Subcutaneous abdominal adipose tissue (tissue), 5 donors: Measurements from ENCODE around the gene APOA1.

Experiments used
- H3K27ac ChIP-seq: one replicate; pipeline ENCODE4 v1.7.0; 2013; ENCODE audit warnings: low read depth, mild to moderate bottlenecking, inconsistent platforms, low read length, moderate library complexity
- H3K27me3 ChIP-seq, 5 donors: one replicate each; pipeline ENCODE4 v1.7.0; 2013; ENCODE audit warnings: low read length in 5 of 5, inconsistent platforms in 1 of 5; ENCODE audit not compliant: control insufficient read depth in 5 of 5, insufficient read depth in 4 of 5
- H3K36me3 ChIP-seq, 5 donors: one replicate each; pipeline ENCODE4 v1.7.0; 2013; ENCODE audit warnings: low read length in 5 of 5; ENCODE audit not compliant: control insufficient read depth in 5 of 5, insufficient read depth in 5 of 5
- H3K4me1 ChIP-seq, 5 donors: one replicate each; pipeline ENCODE4 v1.7.0; 2013; ENCODE audit warnings: low read length in 5 of 5, mild to moderate bottlenecking in 3 of 5, moderate library complexity in 1 of 5; ENCODE audit not compliant: control insufficient read depth in 5 of 5, insufficient read depth in 5 of 5
- H3K4me3 ChIP-seq, 5 donors: one replicate each; pipeline ENCODE4 v1.7.0; 2013; ENCODE audit warnings: low read length in 5 of 5, low read depth in 1 of 5
- H3K9ac ChIP-seq, 5 donors: one replicate each; pipeline ENCODE4 v1.7.0; 2013; ENCODE audit warnings: low read length in 5 of 5, mild to moderate bottlenecking in 4 of 5, moderate library complexity in 3 of 5
- H3K9me3 ChIP-seq, 5 donors: one replicate each; pipeline ENCODE4 v1.7.0; 2013; ENCODE audit warnings: low read length in 5 of 5; ENCODE audit not compliant: control insufficient read depth in 5 of 5
- donor health status: healthy.
- donor health status: healthy.
- donor health status: healthy.
- donor health status: healthy.
- donor health status: healthy.

The APOA1 gene

GRCh38 chr11:116861539-116861938, 24.1 kb upstream of the APOA1 start:
- Histone ChIP-seq H3K9me3 (no peaks in the 10 kb centered on the region), H3K27ac (no peak overlapping the region), H3K36me3 (peaks cover 13 to 84% (median 73%) of the 10 kb centered on the region in 5 donors)

GRCh38 chr11:116860303-116860702, 22.9 kb upstream of the APOA1 start:
- Histone ChIP-seq H3K9ac (no peak overlapping the region), H3K36me3 (peaks cover 13 to 77% (median 73%) of the 10 kb centered on the region in 5 donors), H3K4me3 (no peak overlapping the region), H3K27ac (no peak overlapping the region), H3K9me3 (no peaks in the 10 kb centered on the region), H3K4me1 (peaks cover 0 to 35% (median 12%) of the 10 kb centered on the region in 5 donors), H3K27me3 (no peaks in the 10 kb centered on the region)

More at GRCh38 chr11:116861539-116861938, 24.1 kb upstream of the APOA1 start:
- H3K9ac ChIP-seq: no peak overlapping the region
- peaks cover 0 to 38% (median 17%) of the 10 kb centered on the region in 5 donors for H3K4me1 ChIP-seq
- H3K27me3 ChIP-seq: no peaks in the 10 kb centered on the region
- no peak overlapping the region for H3K4me3 ChIP-seq

- no peaks in the 10 kb centered on the region for H3K27me3 ChIP-seq
- peaks cover 16 to 73% (median 67%) of the 10 kb centered on the region in 5 donors for H3K36me3 ChIP-seq
- no peak overlapping the region for H3K27ac ChIP-seq
- peaks cover 0 to 24% (median 15%) of the 10 kb centered on the region in 5 donors for H3K4me1 ChIP-seq
- no peak overlapping the region for H3K9ac ChIP-seq
- H3K4me3 ChIP-seq: no peak overlapping the region
- no peaks in the 10 kb centered on the region for H3K9me3 ChIP-seq
Observed at GRCh38 chr11:116859175-116859574, 21.8 kb upstream of the APOA1 start.

GRCh38 chr11:116857936-116858335, 20.5 kb upstream of the APOA1 start:
- no peak overlapping the region for H3K9ac ChIP-seq
- H3K4me1 ChIP-seq: peaks cover 0 to 33% (median 25%) of the 10 kb centered on the region in 5 donors
- H3K36me3 ChIP-seq: peaks cover 16 to 71% (median 59%) of the 10 kb centered on the region in 5 donors
- H3K4me3 ChIP-seq: no peak overlapping the region
- no peak overlapping the region for H3K27ac ChIP-seq
- no peaks in the 10 kb centered on the region for H3K27me3 ChIP-seq
- H3K9me3 ChIP-seq: no peaks in the 10 kb centered on the region

- Histone ChIP-seq H3K27me3 (no peaks in the 10 kb centered on the region), H3K36me3 (peaks cover 13 to 67% (median 54%) of the 10 kb centered on the region in 5 donors), H3K4me1 (peaks cover 0 to 39% (median 29%) of the 10 kb centered on the region in 5 donors), H3K9ac (no peak overlapping the region), H3K9me3 (no peaks in the 10 kb centered on the region), H3K4me3 (no peak overlapping the region), H3K27ac (no peak overlapping the region)
Observed at GRCh38 chr11:116857316-116857715, 19.9 kb upstream of the APOA1 start.

GRCh38 chr11:116856423-116856822, 19.0 kb upstream of the APOA1 start:
- Histone ChIP-seq H3K9me3 (no peaks in the 10 kb centered on the region), H3K27ac (peak overlapping the region; percentile 13), H3K36me3 (peaks cover 8 to 58% (median 45%) of the 10 kb centered on the region in 5 donors), H3K4me3 (no peak overlapping the region), H3K4me1 (peaks cover 0 to 48% (median 37%) of the 10 kb centered on the region in 5 donors), H3K9ac (no peak overlapping the region), H3K27me3 (no peaks in the 10 kb centered on the region)

- Histone ChIP-seq H3K27me3 (no peaks in the 10 kb centered on the region), H3K36me3 (peaks cover 6 to 48% (median 35%) of the 10 kb centered on the region in 5 donors), H3K4me3 (no peak overlapping the region), H3K27ac (no peak overlapping the region), H3K9me3 (no peaks in the 10 kb centered on the region), H3K9ac (no peak overlapping the region), H3K4me1 (peaks cover 0 to 50% (median 39%) of the 10 kb centered on the region in 5 donors)
Observed at GRCh38 chr11:116855413-116855812, 18.0 kb upstream of the APOA1 start.

- Histone ChIP-seq H3K36me3 (peaks cover 6 to 45% (median 34%) of the 10 kb centered on the region in 5 donors), H3K27ac (no peak overlapping the region), H3K4me3 (no peak overlapping the region)
Observed at GRCh38 chr11:116853461-116854073, 16.1 kb upstream of the APOA1 start.

GRCh38 chr11:116852261-116853031, 15.0 kb upstream of the APOA1 start:
- Histone ChIP-seq H3K27ac (no peak overlapping the region), H3K27me3 (no peaks in the 10 kb centered on the region), H3K9ac (no peak overlapping the region), H3K4me1 (peaks cover 0 to 45% (median 36%) of the 10 kb centered on the region in 5 donors), H3K9me3 (no peaks in the 10 kb centered on the region), H3K4me3 (no peak overlapping the region), H3K36me3 (peaks cover 6 to 39% (median 31%) of the 10 kb centered on the region in 5 donors)

More at GRCh38 chr11:116853461-116854073, 16.1 kb upstream of the APOA1 start:
- Histone ChIP-seq H3K9ac (no peak overlapping the region), H3K27me3 (no peaks in the 10 kb centered on the region), H3K9me3 (no peaks in the 10 kb centered on the region), H3K4me1 (peaks cover 0 to 50% (median 39%) of the 10 kb centered on the region in 5 donors)

GRCh38 chr11:116851626-116852025, 14.2 kb upstream of the APOA1 start:
- H3K9me3 ChIP-seq: no peaks in the 10 kb centered on the region
- no peak overlapping the region for H3K27ac ChIP-seq
- peaks cover 2 to 39% (median 32%) of the 10 kb centered on the region in 5 donors for H3K36me3 ChIP-seq
- no peak overlapping the region for H3K4me3 ChIP-seq
- H3K27me3 ChIP-seq: no peaks in the 10 kb centered on the region
- H3K9ac ChIP-seq: no peak overlapping the region
- H3K4me1 ChIP-seq: peaks cover 0 to 38% (median 27%) of the 10 kb centered on the region in 5 donors
